Right renal pelvis (tissue), 4 donors: ENCODE measurements around the gene ARHGAP29. TPM values are rescaled to one million over a fixed set of nuclear protein-coding genes. Genes with fewer than 3 reads are reported as not detected.
A peak's percentile ranks its signal among the peaks of the same experiment; 100 is the strongest.

Experiments used
- DNase-seq, 4 donors: peaks; one replicate each; pipeline ENCODE4 v3.0.0-alpha.2; 2013; ENCODE audit warnings: low read depth in 4 of 4, low spot score in 3 of 4, missing footprints in 1 of 4
- polyA plus RNA-seq, 4 donors: library from polyadenylated mRNA; unstranded; fragments of 120-200 nt; gene quantifications; one replicate each; pipeline ENCODE4 v1.2.1, GENCODE V29; 2013; ENCODE audit not compliant: insufficient read length in 4 of 4

ARHGAP29 gene
- polyA plus RNA-seq, 4 donors, result 69.0 to 93.2 (median 87.0) TPM

GRCh38 chr1:94265906-94266305, 28.5 kb upstream of the ARHGAP29 start:
- no peak for DNase-seq

- DNase-seq, result no peak
Observed at GRCh38 chr1:94265011-94265422, 27.6 kb upstream of the ARHGAP29 start.

DNA sequence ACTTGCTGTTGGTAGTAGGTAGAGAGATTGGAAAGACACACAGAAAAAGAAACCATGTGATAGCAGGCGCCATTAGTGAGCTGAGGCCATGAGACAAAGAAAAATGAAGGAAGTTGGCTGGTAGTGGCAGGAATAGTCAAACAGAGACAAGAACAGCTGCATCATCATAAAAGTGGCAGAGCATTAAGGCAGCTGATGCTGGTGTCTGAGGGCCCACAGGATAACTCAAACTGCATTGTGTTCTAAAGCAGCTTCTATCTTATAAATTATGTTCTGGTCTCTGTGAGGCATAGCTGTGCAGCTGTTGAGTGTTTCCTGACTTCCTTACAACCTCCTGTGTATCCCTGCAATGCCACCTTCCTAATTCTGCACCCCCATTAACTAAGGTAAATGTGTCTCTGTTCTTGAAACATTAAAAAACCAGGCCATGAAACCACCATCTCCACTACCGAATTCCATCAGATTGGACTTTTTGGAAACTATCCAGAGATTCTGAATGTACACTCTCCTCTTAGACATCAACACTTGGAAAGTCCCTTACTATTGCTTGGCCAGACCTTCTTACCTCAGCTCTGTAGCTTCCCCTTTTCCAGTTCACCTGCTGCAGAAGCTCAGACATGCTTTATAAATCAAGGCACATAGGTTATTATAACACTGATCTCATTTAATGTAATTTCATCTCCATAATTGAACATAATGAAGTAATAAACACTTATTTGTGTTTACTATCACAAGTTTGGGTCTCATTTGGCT, 23.4 kb upstream of the ARHGAP29 start:
- no peak for DNase-seq

DNA sequence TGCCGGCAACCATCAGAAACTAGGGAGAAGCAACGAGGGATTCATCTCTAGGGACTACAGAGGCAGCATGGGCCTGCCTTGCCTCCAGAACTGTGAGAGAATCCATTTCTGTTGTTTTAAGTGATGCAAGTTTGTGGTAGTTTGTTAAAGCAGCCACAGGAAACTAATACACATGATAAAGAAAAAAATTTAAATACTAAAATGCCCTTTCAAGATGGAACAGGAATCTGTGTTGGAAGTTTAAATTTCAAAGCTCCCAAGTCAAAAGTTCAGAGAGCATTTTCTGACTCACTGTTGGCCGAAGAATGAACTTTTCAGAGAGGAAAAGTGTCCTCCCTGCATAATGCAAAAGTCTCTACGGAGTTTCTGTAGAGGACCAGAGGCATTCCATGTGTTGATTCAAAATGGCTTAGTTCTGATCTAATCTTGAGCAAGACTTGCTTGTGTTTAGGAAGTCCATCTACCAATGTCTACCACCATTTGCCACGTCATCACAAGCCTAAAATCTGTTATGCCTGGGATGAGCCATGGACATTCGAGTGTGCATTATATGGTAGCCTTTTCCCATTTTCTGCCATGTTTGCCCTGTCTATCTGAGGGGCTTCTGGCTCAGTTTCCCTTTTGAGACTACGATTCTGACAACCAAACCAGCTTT, 22.4 kb upstream of the ARHGAP29 start:
- DNase-seq, result no peak

DNA sequence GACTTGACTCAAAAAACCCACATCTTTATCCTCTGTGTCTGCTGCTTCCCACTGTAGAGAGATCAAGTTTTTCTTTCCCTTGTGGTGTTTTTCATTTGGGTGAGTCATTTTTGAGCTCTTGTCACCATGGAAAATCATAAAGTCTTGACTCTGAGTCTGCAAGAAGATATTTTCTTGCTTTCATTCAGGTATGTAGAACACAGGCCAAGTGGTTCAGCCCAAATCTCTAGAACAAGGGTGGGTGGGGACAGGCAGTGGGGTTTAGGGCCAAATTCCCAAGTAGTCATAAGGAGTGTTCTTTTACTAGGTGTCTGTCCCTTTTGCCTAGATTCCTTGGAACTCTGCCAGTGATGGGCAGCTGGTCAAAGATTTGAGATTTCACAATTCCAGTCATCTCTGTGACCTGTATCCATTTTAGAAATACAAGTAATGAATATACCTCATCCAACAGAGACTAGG, 21.5 kb upstream of the ARHGAP29 start:
- DNase-seq, result no peak

- DNase-seq, result no peak
Observed at GRCh38 chr1:94257444-94257843, 20.1 kb upstream of the ARHGAP29 start.

DNA sequence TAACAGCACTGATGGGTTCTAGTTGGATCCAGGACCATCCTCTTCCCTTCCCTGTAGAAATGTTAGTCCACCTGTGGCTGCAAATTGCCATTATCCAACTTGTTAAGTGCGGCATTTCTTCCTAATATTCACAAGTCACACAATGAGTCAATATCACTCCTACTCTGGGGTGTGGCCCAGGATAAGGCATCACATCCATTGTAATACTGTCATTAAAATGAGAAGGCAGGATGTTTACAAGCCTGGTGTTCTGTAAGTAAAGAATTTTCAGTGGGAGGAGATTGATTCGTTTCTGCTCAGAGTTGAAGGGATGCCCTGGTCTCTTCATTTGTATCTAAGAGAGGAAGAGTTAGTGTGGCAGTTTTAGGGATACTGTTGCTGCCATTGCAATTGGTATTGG, 18.1 kb upstream of the ARHGAP29 start:
- no peak for DNase-seq

- no peak for DNase-seq
Observed at GRCh38 chr1:94254073-94254810, 16.9 kb upstream of the ARHGAP29 start.

DNA sequence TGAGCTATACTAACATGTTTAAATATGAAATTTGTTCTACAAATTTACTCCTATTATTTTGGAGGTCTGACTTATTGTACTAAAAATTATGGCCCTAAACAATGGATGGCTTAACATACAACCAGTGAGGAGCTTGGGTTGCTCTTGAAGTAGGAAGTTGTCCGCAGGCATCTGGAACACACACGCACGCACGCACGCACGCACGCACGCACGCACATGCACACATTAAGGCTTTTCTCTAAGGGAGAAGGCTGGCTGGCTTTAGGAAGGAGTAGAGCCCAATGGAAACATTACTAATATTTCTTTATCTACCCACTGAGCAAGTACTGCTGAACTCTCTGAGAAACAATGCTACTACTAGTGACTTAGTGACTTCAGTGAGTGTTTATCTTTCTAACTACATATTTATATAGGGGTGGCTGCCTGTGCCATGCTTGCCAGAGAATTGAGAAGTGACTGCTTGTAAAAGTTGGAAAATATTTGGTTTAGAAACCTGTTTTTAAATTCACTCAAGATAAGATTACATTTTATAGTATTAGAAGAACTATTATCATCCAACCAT, 16.2 kb upstream of the ARHGAP29 start:
- DNase-seq, result no peak

- DNase-seq, result no peak
Observed at GRCh38 chr1:94250341-94250740, 13.0 kb upstream of the ARHGAP29 start.

DNA sequence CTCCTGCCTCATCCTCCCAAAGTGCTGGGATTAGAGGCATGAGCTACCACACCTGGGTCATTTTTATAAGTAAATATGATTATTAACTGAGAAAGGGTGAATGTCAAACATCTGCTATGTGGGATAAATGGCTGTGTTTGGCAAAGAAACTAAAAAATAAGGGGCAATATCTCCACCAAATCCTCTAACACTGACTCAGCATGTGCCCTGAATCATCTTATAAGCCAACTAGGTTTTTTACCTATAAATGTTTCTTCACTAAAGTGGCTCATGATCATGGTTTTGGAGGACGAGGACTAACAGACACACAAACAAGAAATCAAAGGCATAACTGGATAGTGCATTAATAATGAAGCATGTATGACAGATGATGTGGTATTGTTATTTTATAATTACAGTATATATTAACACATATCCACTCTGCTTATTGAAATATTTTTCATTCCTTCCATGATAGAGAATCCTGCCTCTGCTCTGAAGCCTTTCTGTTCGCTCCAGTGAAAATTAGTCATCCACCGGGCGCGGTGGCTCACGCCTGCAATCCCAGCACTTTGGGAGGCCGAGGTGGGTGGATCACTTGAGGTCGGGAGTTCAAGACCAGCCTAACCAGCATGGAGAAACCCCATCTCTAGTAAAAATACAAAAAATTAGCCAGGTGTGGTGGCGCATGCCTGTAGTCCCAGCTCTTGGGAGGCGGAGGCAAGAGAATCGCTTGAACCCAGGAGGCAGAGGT, 11.7 kb upstream of the ARHGAP29 start:
- no peak for DNase-seq

GRCh38 chr1:94247138-94248094, 10.0 kb upstream of the ARHGAP29 start:
- DNase-seq, result peak in 3 of 4 donors; percentile 31 to 45 (median 37)

DNA sequence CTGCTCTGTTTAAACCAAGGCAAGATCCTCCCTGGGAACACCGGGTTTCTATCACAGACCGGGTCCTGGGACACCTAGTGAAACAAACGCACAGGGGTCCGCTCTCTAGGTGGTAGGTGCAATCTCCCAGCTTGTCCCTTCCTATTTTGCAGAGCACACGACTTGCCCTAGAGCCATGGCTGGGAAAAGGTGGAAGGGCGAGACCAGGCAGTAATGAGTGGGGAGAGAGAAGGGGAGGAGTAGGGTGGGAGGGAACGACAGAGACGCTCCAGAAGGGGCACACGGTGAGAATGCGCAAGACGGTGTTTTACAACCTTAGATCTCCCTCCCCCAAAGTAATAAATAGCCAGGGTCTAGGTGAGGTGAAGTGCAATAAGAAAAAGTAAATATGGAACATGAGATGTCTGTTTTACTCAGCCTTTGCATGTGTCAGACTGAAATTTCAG, 9.3 kb upstream of the ARHGAP29 start:
- no peak for DNase-seq

- no peak for DNase-seq
Observed at GRCh38 chr1:94245747-94246438, 8.5 kb upstream of the ARHGAP29 start.

DNA sequence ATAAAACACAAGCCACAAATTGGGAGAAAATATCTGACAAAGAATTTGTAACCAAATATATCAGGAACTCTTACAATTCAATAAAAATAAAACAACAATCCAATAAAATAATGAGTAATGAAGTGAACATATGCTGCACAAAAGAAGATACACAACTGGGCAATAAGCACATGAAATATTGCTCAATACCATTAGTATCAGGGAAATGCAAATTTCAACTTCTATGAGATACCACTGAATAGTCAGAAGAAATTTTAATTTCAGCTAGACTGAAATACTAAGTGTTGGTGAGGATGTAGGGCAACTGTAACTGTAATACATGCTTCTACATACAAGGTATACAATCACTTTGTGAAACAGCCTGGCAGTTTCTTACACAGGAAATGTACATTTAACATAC, 7.4 kb upstream of the ARHGAP29 start:
- no peak for DNase-seq

GRCh38 chr1:94243665-94244064, 6.3 kb upstream of the ARHGAP29 start:
- DNase-seq, result no peak

DNA sequence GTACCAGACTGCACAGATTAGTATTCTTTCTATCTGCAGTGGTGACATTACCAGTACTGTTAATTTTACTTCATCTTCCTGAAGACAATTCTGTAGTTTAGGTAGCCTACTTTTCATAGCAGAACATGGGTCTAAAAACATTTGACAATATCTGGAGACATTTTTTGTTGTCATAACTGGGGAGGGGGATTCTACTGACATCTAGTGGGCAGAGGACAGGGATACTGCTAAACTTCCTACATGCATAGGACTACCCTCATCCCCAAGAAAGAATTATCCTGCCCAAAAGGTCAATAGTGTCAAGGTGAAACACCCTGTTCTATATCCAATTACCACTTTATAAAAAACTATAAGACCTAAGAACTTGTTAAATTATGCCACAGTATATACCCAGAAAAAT, 3.4 kb upstream of the ARHGAP29 start:
- DNase-seq, result peak in 1 of 4 donors; percentile 28

- DNase-seq, result no peak
Observed at GRCh38 chr1:94239796-94240195, 2.4 kb upstream of the ARHGAP29 start.

- DNase-seq, result no peak
Observed at GRCh38 chr1:94239051-94239450, 1.7 kb upstream of the ARHGAP29 start.
